ENCODE results near the gene ANKRD10. TPM values are rescaled to one million over a fixed set of nuclear protein-coding genes. Genes with fewer than 3 reads are reported as not detected.
A peak's percentile ranks its signal among the peaks of the same experiment; 100 is the strongest.

The ANKRD10 gene
- total and polyA plus RNA-seq, 2 experiments from 2014 or later = 127 to 191 TPM

GRCh38 chr13:110945928-110946570, 31.2 kb upstream of the ANKRD10 start:
- no peak overlapping the region for H3K27ac ChIP-seq
- no peaks in the 10 kb centered on the region for H3K9me3 ChIP-seq (ENCODE audit: low read depth)
- H3K36me3 ChIP-seq = no peaks in the 10 kb centered on the region
- peaks cover 3% of the 10 kb centered on the region for H3K4me1 ChIP-seq (ENCODE audit: low read depth)
- no peak for TF ChIP-seq CTCF (IDR thresholded peaks at IDR 0.05; ENCODE audit: low read depth, low read length)
- H3K4me3 ChIP-seq = no peak overlapping the region
- H3K27me3 ChIP-seq = no peaks in the 10 kb centered on the region
- DNase-seq (ENCODE audit: low read depth in 1 of 2, low spot score in 1 of 2) = no peak

GRCh38 chr13:110944968-110945927, 30.4 kb upstream of the ANKRD10 start:
- TF ChIP-seq CTCF (IDR thresholded peaks at IDR 0.05; ENCODE audit: low read depth, low read length) = no peak
- Histone ChIP-seq H3K36me3 (no peaks in the 10 kb centered on the region), H3K27ac (no peak overlapping the region), H3K4me3 (no peak overlapping the region), H3K4me1 (ENCODE audit: low read depth) (peaks cover 3% of the 10 kb centered on the region), H3K27me3 (no peaks in the 10 kb centered on the region), H3K9me3 (ENCODE audit: low read depth) (no peaks in the 10 kb centered on the region)
- no peak for DNase-seq (ENCODE audit: low read depth in 1 of 2, low spot score in 1 of 2)

- DNase-seq (ENCODE audit: low read depth in 1 of 2, low spot score in 1 of 2) = peak; percentile 44 to 81
- H3K36me3 ChIP-seq = no peaks in the 10 kb centered on the region
- peaks cover 3% of the 10 kb centered on the region for H3K4me1 ChIP-seq (ENCODE audit: low read depth)
- no peaks in the 10 kb centered on the region for H3K27me3 ChIP-seq
- no peaks in the 10 kb centered on the region for H3K9me3 ChIP-seq (ENCODE audit: low read depth)
- no peak overlapping the region for H3K4me3 ChIP-seq
- peak; percentile 83 for TF ChIP-seq CTCF (IDR thresholded peaks at IDR 0.05; ENCODE audit: low read depth, low read length)
- no peak overlapping the region for H3K27ac ChIP-seq
These were observed 29.5 kb upstream of the ANKRD10 start for GRCh38 chr13:110944121-110944967.

- no peak for TF ChIP-seq CTCF (IDR thresholded peaks at IDR 0.05; ENCODE audit: low read depth, low read length)
- H3K9me3 ChIP-seq (ENCODE audit: low read depth) = no peaks in the 10 kb centered on the region
- H3K36me3 ChIP-seq = no peaks in the 10 kb centered on the region
- H3K4me1 ChIP-seq (ENCODE audit: low read depth) = peaks cover 3% of the 10 kb centered on the region
- no peak overlapping the region for H3K27ac ChIP-seq
- H3K4me3 ChIP-seq = no peak overlapping the region
- H3K27me3 ChIP-seq = no peaks in the 10 kb centered on the region
- DNase-seq (ENCODE audit: low read depth in 1 of 2, low spot score in 1 of 2) = no peak
These were observed 27.5 kb upstream of the ANKRD10 start for GRCh38 chr13:110942248-110942981.

All from cardiac muscle cell (in vitro differentiated cells and primary cell).